ENCODE data around the gene ZBTB34. TPM values are rescaled to one million over a fixed set of nuclear protein-coding genes. Genes with fewer than 3 reads are reported as not detected.

ZBTB34 gene
- total and polyA plus RNA-seq, 8 donors: 9.9 to 25.3 (median 23.9) TPM

DNA sequence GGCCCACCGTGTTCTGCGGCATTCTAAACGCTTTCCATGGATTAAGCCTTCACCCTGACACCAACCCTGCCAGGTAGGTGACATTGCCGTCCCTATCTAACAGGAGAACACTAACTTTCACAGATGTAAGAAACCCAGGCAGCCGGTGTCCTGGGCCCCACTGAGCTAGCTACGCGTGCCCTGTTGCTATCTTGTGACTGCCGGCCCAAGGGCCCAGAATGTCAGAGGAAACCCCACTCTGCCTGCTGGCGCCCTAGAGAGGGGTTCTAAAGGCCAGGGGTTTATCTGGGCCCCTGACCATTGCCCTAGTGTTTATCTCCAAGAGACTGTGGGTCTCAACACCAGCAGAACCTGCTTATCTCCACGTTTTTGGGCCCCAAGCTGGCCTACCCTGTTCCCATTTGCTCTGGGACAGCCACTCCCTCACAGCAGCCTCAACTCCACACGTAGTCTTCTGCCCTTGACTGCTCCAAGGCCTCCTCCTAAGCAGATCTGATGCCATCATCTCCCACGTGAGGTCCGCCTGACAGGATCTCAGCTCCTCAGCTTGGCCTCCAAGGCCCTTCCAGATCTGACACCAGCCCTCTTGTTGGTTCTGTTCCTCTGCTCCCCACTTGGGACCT is 18.1 kb upstream of the ZBTB34 start:
- intact Hi-C loops (cut with DNase I): no loop called here
- H3K4me1 ChIP-seq: peaks cover 0 to 4% of the 10 kb centered on the region in 2 donors

GRCh38 chr9:126842977-126843799 is 17.3 kb upstream of the ZBTB34 start:
- peaks cover 0 to 12% of the 10 kb centered on the region in 2 donors for H3K36me3 ChIP-seq
- peaks cover 0 to 4% of the 10 kb centered on the region in 2 donors for H3K4me1 ChIP-seq
- no peaks in the 10 kb centered on the region for H3K27me3 ChIP-seq
- H3K27ac ChIP-seq: no peak overlapping the region
- intact Hi-C loops (cut with DNase I): no loop called here
- no peak for ATAC-seq
- no peak overlapping the region for H3K4me3 ChIP-seq
- no peaks in the 10 kb centered on the region for H3K9me3 ChIP-seq
- TF ChIP-seq CTCF (IDR thresholded peaks at IDR 0.05): no peak
- no peak for DNase-seq

More for the DNA sequence above, 18.1 kb upstream of the ZBTB34 start:
- Histone ChIP-seq H3K36me3 (peaks cover 0 to 17% of the 10 kb centered on the region in 2 donors), H3K4me3 (no peak overlapping the region), H3K27ac (no peak overlapping the region), H3K27me3 (no peaks in the 10 kb centered on the region), H3K9me3 (no peaks in the 10 kb centered on the region)
- no peak for DNase-seq
- ATAC-seq: no peak
- TF ChIP-seq CTCF (IDR thresholded peaks at IDR 0.05): no peak

DNA sequence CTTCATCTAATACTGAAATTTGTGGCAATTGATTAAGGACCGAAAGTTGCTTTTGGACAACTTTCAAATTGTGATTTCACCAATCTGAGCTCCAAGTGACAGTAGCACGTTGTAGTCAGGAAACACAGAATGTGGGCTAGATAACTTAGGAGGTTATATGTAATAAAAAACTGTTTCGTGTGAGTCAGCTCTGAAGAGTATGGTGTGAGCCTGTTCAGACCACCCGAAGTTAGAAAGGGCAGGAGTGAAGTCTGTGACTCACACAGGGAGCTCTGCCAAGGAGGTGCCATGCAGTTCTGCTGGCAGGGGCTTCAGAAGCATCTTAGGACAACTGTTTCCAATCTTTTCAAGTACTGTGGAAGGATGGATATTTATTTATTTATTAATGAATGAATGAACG is 16.4 kb upstream of the ZBTB34 start:
- intact Hi-C loops (cut with DNase I): no loop called here
- no peak for ATAC-seq
- TF ChIP-seq CTCF (IDR thresholded peaks at IDR 0.05): no peak
- Histone ChIP-seq H3K4me3 (no peak overlapping the region), H3K4me1 (peaks cover 0 to 4% of the 10 kb centered on the region in 2 donors), H3K27me3 (no peaks in the 10 kb centered on the region), H3K36me3 (peaks cover 0 to 3% of the 10 kb centered on the region in 2 donors), H3K9me3 (no peaks in the 10 kb centered on the region), H3K27ac (no peak overlapping the region)
- DNase-seq: no peak

DNA sequence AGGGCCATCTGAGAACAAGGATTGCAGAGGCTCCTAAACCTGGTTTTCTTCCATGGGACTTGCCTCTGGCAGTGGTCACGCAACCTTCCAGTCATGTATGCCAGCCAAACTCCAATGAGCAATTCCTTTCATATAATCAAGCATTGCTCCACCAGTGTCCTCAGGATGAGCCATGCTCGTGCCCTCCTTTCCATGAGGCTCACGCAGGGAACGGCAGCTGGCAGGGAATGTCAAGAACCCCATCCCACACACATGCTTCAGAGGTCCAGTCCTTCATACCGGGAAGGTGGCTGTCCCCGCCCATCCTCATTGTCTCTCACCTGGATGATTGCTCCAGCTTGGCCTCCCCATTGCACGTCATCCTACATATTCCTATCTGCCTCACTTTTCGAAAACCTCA is 13.4 kb upstream of the ZBTB34 start:
- H3K9me3 ChIP-seq: no peaks in the 10 kb centered on the region
- ATAC-seq: no peak
- no peaks in the 10 kb centered on the region for H3K36me3 ChIP-seq
- no peak for DNase-seq
- H3K4me1 ChIP-seq: peaks cover 0 to 4% of the 10 kb centered on the region in 2 donors
- no peak overlapping the region for H3K4me3 ChIP-seq
- H3K27ac ChIP-seq: no peak overlapping the region
- TF ChIP-seq CTCF (IDR thresholded peaks at IDR 0.05): no peak
- intact Hi-C loops (cut with DNase I): no loop called here
- H3K27me3 ChIP-seq: peaks cover 0 to 1% of the 10 kb centered on the region in 2 donors

DNA sequence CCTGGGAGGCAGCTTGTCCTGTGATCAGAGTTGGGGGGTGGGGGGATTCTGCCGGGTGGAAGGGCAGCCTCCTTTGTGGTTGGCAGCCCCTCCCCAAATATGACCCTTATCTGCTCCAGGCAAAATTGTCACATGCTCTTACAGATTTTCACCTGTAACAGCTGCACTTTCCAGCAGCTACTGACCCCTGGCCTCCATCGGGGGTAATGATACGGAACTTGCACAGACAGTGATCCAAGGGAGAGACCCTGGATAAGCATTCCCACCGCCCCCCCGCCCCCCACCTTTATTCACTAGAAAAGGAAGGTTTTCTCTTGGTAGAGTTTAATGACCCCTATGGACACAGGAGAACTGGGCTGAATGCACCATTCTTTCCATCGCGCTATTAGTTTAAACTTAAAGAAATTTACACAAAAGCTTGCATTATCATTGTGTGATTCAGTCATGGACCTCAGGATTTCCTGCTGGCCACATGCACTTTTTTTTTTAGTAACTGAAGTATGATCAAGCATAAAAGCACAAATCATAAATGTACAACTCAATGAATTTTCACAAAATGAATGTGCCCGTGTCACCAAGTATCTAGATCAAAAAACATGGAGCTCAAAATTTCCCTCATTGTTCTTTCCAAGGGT is 10.7 kb upstream of the ZBTB34 start:
- no peak for ATAC-seq
- Histone ChIP-seq H3K4me3 (no peak overlapping the region), H3K27me3 (peaks cover 0 to 17% of the 10 kb centered on the region in 2 donors), H3K36me3 (no peaks in the 10 kb centered on the region), H3K4me1 (no peaks in the 10 kb centered on the region), H3K9me3 (no peaks in the 10 kb centered on the region), H3K27ac (no peak overlapping the region)
- no peak for DNase-seq
- intact Hi-C loops (cut with DNase I): no loop called here
- TF ChIP-seq CTCF (IDR thresholded peaks at IDR 0.05): no peak

All from left lung (tissue), 10 donors.